Kidney epithelial cell (primary cell): ENCODE measurements around the gene UNKL. TPM values are rescaled to one million over a fixed set of nuclear protein-coding genes. Genes with fewer than 3 reads are reported as not detected.

Experiments used
- DNase-seq: peaks from one replicate; pipeline ENCODE4 v3.0.0-alpha.2; 2010; ENCODE audit warnings: low read depth
- H3K27me3 ChIP-seq: 2 replicates; pipeline ENCODE4 v1.6.0; 2011; ENCODE audit warnings: low read length; ENCODE audit not compliant: control insufficient read depth, insufficient read depth
- H3K36me3 ChIP-seq: 2 replicates; pipeline ENCODE4 v1.5.1; 2011; ENCODE audit warnings: low read length; ENCODE audit not compliant: control insufficient read depth, insufficient read depth
- H3K4me3 ChIP-seq: 2 replicates; pipeline ENCODE4 v1.5.1; 2011; ENCODE audit warnings: low read depth, mild to moderate bottlenecking, control low read depth, low read length
- total RNA-seq: library from RNA; depleted of rRNA; stranded (reverse); fragments of >200 nt; gene quantifications from 2 replicates; pipeline ENCODE4 v1.2.3, GENCODE V29; 2015
- TF ChIP-seq, protein P1 (sequence below): IDR thresholded peaks from 2 replicates; pipeline ENCODE4 v1.5.1; 2011; ENCODE audit warnings: mild to moderate bottlenecking, moderate library complexity, low read length, control low read depth, inconsistent platforms; ENCODE audit not compliant: insufficient read depth, poor library complexity, severe bottlenecking

UNKL gene
- total RNA-seq, 1 donor from 2014 or later, result 19.3 TPM

DNA sequence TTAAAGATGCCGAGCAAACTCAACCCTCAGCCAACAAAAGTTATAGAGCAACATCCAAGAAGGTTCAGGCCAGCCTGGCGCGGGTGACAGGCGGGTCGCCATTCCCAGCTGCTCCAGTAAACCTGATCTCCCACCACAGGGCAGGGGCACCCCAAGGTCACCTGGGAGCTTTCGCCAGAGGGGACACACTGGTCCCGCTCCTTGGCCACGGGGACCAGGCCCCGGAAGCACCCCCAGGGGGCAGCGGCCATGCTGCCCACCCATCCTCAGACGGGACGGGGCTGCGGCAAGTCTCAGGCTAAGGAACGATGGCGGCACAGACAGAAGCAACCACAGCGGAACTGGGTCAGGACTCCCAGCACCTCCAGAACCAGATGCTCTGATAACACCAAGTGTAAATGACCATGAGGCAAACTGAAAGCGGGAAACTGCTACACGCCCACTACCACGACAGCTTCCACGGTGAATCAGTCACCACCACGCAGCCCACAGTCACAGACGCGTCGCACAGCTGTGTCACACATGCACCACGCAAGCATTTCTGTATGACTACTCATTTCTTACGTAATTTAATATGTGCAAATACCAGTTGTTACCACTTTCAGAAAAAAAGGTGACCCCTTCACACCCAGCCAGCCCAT, 44.0 kb upstream of the UNKL start:
- no peaks in the 10 kb centered on the region for H3K36me3 ChIP-seq
- DNase-seq, result no peak
- H3K27me3 ChIP-seq, result no peaks in the 10 kb centered on the region
- H3K4me3 ChIP-seq, result no peak overlapping the region
- TF ChIP-seq, protein P1, sequence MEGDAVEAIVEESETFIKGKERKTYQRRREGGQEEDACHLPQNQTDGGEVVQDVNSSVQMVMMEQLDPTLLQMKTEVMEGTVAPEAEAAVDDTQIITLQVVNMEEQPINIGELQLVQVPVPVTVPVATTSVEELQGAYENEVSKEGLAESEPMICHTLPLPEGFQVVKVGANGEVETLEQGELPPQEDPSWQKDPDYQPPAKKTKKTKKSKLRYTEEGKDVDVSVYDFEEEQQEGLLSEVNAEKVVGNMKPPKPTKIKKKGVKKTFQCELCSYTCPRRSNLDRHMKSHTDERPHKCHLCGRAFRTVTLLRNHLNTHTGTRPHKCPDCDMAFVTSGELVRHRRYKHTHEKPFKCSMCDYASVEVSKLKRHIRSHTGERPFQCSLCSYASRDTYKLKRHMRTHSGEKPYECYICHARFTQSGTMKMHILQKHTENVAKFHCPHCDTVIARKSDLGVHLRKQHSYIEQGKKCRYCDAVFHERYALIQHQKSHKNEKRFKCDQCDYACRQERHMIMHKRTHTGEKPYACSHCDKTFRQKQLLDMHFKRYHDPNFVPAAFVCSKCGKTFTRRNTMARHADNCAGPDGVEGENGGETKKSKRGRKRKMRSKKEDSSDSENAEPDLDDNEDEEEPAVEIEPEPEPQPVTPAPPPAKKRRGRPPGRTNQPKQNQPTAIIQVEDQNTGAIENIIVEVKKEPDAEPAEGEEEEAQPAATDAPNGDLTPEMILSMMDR, result no peak

DNA sequence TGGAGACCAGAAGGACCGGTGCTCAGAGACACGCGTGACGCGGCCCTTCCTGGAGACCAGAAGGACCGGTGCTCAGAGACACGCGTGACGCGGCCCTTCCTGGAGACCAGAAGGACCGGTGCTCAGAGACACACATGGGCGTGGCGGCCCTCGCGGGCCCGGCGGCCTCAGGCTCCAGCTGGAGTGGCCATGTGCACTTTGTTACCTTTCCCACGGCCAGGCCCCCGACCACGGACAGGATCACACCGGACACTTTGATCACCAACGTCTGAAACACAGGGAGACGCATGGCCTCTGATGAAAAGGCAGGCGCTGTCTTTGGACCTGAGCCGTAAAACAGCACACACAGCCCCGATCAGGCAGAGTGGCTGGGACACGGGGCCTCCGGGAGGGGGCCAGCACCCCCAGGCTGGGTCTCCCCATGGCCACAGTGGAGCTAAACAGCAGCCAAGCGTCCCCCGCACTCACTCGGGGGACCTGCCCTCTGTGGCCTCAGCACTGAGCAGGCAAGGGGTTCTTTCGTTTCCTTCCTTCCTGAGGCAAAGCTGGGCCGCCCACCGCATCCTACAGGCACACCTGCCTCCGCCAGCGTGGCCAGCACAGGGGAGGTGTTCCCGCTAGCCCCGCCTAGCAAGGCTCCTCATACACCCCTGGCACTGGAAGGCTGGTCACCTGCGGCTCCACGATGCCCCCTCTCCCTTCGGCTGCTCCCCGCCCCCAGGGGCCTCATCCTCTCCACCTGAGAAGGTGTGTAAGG, 43.2 kb upstream of the UNKL start:
- no peak overlapping the region for H3K4me3 ChIP-seq
- no peaks in the 10 kb centered on the region for H3K27me3 ChIP-seq
- TF ChIP-seq, protein P1, result no peak
- H3K36me3 ChIP-seq, result peaks cover under 1% of the 10 kb centered on the region
- DNase-seq, result no peak

DNA sequence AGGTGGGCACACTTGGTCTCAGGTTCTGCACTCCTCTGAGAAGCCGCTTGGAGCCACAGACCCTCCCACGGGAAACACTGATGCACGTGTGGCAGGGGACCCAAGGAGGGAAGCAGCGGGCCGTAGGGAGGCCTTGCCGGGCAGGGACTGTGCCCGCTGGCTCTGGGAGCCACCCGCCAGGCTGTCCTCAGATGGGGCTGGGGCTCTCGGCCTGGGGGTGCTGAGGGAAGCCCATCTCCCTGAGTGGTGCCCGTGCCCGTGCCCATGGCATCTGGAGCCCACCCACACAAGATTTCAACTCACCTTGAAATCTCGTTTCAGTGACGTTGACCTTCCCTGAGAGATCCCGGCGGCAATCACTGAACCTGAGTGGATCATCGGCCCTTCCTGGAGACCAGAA, 42.4 kb upstream of the UNKL start:
- DNase-seq, result no peak

DNA sequence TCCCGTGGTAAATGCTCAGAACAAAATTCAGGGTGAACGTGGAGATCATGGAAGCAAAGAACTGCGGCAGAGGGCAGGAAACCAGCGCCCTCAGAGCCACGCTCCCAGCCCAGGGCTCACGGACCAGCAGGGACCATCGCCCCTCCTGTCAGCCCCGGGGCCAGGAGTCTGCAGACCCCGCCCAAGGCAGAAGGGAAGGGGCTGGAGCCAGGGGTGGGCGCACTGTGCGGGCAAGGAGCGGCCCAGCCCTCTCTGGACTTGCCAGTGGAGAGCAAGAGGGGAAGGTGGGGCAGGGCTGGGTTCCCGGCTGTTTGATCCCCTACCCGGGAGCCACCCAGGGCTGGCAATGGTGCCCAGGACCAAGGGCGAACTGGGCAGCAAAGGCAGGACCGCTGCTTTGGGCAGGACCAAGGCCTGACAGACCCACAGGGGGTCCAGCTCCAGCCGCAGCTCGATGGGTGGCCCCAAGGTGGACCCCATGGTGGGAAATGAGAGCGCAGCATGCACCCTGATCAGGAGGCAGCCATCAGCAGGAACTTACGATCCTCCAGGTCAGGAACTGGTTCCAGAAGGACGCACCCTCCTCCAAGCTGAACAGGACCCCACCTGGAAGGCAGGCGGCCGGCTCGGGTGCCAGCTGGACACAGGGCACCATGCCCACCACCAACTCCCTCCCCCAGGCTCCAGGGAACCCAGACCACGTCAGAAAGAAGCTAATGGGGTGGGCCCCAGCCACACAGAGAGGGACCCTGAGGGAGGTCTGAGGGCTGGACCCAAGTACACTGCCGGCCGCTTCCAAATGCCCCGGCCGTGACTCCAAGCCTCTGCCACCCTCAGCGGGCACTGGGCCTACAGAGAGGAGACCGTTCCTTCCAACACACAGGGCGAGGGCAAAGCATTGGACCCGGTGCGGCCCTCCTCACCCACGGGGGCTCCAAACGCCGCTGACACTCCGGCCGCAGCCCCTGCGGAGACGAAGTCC, 41.0 kb upstream of the UNKL start:
- Histone ChIP-seq H3K27me3 (no peaks in the 10 kb centered on the region), H3K4me3 (no peak overlapping the region), H3K36me3 (peaks cover 1% of the 10 kb centered on the region)
- TF ChIP-seq, protein P1, result no peak
- DNase-seq, result no peak

More for the DNA sequence above, 42.4 kb upstream of the UNKL start:
- H3K36me3 ChIP-seq, result peaks cover 1% of the 10 kb centered on the region
- H3K27me3 ChIP-seq, result no peaks in the 10 kb centered on the region
- H3K4me3 ChIP-seq, result no peak overlapping the region
- TF ChIP-seq, protein P1, result no peak

DNA sequence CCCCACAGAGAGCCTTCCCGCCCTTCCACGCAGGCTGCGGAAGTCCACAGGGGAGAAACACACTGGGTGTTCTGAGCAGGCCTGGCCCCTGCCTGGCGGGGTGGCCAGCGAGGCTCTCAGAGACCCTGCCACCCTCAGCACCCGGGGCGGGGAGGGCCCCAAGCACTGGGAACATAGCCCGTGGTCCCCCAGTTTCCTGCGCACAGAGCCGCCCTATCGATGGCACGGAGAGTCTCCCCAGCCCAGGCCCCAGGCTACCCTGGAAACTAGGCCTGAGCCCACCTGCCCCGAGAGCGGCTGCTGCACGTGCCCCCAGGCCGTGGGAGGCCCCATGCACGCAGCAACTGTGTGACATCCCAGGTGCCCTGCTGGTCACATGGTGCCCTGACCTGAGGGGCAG, 40.1 kb upstream of the UNKL start:
- Histone ChIP-seq H3K27me3 (no peaks in the 10 kb centered on the region), H3K36me3 (peaks cover 1% of the 10 kb centered on the region), H3K4me3 (no peak overlapping the region)
- DNase-seq, result no peak
- TF ChIP-seq, protein P1, result no peak
